WI38 (cell line): ENCODE measurements around the gene TOR1AIP1.
A peak's percentile ranks its signal among the peaks of the same experiment; 100 is the strongest.

Experiments
- H3K4me3 ChIP-seq: 2 replicates; pipeline ENCODE4 v1.5.1; 2011; ENCODE audit warnings: low read depth, mild to moderate bottlenecking, control low read depth, low read length
- CTCF ChIP-seq: IDR thresholded peaks from 2 replicates; pipeline ENCODE4 v1.5.1; 2012; ENCODE audit warnings: low read depth, mild to moderate bottlenecking, control low read depth, low read length

The TOR1AIP1 gene

DNA sequence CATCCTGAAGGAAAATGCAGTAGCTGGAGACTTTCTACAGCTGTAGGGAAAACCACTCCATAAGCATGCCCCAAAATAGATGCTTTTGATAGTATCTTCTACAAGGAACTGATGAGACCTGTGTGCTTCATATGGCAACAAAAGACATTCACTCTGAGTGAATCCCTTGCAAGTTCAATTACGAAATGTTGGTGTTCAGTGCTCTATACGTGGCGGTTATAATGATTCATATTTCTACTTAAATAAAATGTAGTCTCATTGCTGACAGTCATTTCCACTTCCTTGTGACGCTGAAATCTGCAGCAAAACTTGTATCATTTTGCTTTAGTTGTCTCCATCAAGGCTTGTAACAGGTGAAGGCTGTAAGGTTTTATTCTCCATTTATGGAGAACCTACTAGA is 25.1 kb upstream of the TOR1AIP1 start:
- TF ChIP-seq CTCF = no peak
- no peak overlapping the region for H3K4me3 ChIP-seq

DNA sequence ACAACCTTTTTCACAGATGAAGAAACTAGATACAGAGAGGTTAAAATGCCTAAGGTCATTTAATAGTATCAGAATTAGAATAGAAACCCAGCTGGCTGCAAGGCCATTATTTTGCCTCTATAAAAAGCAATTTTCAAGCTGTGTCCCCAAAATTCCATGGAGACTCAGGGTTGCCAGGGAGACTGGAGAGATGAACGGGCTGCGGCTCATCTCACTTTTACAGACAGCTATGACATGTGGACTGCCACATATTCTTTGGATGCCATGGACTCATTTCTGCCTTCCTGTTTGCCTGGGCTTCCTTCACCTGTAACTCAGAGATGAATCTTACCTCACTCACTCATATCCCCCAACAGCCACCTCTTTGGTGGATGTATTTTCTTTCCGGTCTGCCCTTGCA is 21.4 kb upstream of the TOR1AIP1 start:
- no peak for TF ChIP-seq CTCF
- H3K4me3 ChIP-seq = no peak overlapping the region

DNA sequence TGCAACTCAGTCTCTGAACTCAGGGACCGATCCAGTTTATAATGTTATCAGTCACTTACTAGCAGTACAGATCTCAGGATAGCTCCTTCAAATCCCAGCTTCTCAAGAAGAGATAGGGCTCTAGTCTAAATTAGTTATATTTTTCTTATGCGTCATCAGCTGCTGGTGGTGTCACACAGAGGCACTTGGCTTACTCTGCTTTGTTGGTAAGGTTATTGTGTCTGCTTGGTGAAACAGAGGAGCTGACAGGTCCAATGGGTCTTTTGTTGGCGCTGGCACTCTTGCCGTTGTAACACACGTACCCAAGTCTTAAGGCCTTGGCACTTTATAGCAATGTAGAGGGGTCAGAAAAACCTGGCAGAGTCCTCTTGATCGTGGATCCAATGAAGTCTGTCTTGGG is 16.7 kb upstream of the TOR1AIP1 start:
- TF ChIP-seq CTCF = no peak
- no peak overlapping the region for H3K4me3 ChIP-seq

DNA sequence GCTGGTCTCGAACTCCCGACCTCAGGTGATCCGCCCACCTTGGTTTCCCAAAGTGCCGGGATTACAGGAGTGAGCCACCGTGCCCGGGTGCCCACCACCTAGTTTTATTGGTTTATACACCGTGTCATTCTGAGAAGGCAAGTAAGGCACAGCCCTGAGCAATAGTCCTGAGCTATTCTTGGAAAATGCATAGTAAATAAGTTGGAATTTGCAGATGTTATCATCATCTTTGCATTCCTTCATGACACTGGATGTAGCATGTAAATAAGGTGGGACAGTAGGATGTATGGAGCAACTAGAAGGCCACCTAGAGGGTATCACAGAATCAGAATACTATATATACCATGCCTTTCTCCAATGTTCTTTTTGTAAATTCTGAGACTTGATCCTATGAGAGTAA is 15.5 kb upstream of the TOR1AIP1 start:
- H3K4me3 ChIP-seq = no peak overlapping the region
- no peak for TF ChIP-seq CTCF

DNA sequence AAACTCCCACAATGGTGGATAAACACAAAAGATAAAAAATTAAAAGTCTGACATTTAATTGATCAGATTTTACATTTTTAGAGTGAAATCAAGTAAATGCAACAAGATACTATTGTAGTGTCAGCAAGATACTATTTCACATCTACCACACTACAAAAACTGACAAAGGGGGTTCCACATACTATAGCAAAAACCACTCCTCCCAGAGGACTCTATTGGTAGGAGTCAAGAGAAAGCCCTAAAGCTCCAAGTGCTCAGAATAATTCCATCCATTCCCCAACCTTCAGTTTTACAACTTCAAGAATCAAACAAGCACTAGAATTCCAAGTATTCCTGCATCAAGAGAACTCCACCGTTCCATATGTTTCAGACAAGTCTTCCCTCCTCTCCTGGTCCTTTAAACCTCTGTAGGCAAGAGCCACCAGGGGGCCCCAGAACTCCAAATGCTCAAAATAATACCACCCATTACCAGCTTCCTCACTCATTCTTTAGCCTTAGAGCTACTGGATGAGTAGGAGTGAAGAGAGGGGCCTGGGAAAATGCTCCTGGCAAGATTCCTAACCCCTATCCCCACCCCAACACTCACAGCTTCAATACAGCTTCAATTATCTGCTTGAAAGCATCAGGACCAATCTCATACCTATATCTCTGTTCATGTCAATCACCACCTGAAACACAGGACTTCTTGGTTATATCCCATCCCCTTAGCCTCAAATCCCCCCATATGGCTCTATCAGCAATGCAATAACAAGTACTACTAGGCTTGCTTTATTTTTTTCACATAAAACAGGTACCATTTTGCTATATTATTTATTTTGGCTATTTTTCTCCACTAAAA is 14.4 kb upstream of the TOR1AIP1 start:
- peak; percentile 76 for TF ChIP-seq CTCF
- no peak overlapping the region for H3K4me3 ChIP-seq

DNA sequence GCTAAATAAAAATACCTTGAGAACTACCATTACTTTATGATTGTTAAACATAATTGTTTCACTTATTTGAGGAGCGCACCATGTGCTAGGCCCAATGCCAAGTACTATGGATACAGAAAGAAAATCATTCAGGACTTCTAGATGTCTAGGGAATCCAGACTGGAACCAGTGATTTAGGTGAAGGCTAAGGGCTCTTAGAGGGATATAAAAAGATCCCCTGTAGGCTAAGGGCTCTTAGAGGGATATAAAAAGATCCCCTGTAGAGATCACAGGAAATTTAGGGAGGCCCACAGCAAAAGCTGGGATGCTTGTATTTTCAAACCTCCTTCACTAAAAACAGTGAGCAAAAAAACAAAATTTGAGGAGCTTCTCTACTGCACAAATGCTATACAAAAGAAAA is 11.2 kb upstream of the TOR1AIP1 start:
- no peak overlapping the region for H3K4me3 ChIP-seq
- no peak for TF ChIP-seq CTCF

DNA sequence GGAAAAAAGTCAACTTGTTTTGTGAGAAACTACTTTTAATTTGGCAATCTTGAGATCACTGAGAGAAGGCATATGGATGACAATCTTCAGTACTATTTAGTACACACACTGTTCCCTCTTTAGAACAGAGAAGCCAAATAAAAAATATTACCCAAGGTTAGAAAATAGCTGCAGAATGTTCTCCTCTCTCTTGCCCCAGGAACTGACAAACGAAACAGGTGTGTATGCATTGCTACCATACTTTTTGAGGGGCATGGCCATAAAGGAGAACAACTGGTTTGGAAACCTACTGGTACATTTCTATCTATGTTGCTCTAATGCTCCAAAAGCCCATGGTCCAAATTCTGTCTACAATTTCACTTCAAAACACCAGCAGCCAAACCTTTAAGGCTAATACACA is 10.1 kb upstream of the TOR1AIP1 start:
- no peak for TF ChIP-seq CTCF

More for the DNA sequence above, 10.1 kb upstream of the TOR1AIP1 start:
- no peak overlapping the region for H3K4me3 ChIP-seq
